Measurements from ENCODE around the gene TMPRSS7. TPM values are rescaled to one million over a fixed set of nuclear protein-coding genes. Genes with fewer than 3 reads are reported as not detected.

The TMPRSS7 gene
- total RNA-seq, 4 donors from 2014 or later: not detected

GRCh38 chr3:112086875-112087524 is 52.5 kb downstream of the TMPRSS7 start:
- H3K27me3 ChIP-seq: no peaks in the 10 kb centered on the region
- 19 to 23% methylated on average over 13 of the region's 14 CpGs for WGBS, 2 donors
- H3K4me1 ChIP-seq: peaks cover 5 to 56% (median 13%) of the 10 kb centered on the region in 3 donors
- H3K9me3 ChIP-seq: no peaks in the 10 kb centered on the region
- TF ChIP-seq, protein P1, sequence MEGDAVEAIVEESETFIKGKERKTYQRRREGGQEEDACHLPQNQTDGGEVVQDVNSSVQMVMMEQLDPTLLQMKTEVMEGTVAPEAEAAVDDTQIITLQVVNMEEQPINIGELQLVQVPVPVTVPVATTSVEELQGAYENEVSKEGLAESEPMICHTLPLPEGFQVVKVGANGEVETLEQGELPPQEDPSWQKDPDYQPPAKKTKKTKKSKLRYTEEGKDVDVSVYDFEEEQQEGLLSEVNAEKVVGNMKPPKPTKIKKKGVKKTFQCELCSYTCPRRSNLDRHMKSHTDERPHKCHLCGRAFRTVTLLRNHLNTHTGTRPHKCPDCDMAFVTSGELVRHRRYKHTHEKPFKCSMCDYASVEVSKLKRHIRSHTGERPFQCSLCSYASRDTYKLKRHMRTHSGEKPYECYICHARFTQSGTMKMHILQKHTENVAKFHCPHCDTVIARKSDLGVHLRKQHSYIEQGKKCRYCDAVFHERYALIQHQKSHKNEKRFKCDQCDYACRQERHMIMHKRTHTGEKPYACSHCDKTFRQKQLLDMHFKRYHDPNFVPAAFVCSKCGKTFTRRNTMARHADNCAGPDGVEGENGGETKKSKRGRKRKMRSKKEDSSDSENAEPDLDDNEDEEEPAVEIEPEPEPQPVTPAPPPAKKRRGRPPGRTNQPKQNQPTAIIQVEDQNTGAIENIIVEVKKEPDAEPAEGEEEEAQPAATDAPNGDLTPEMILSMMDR (IDR thresholded peaks at IDR 0.05): no peak
- no peak for TF ChIP-seq POLR2A (IDR thresholded peaks at IDR 0.05)
- H3K36me3 ChIP-seq: no peaks in the 10 kb centered on the region
- intact Hi-C loops (cut with DNase I): no loop called here
- no peak for DNase-seq
- H3K27ac ChIP-seq: peak overlapping the region; percentile 70 to 85 (median 83)
- H3K4me3 ChIP-seq: peak overlapping the region; percentile 50 to 73 (median 56)

DNA sequence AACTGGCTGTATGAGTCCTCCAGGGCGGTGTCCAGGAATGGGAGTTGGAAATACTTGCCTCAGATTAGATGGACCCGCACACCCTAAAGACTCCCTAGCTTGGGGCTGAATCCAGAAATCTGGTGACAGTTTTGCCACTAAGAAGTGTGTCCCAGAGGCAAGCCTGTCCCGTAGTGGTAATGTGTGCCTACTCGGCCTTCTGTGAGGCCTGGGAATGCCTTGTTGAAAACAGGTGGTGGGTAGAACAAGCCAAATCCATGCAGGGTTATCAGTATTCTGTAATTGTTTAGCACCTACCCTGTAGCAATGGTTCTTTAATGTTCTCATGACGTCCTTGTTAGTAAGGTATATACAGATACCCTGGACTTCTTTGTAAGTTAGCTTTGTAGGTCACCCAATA is 53.2 kb downstream of the TMPRSS7 start:
- DNase-seq: no peak
- WGBS, 2 donors: 56 to 62% methylated on average over 4 to 5 of the region's 5 CpGs
- TF ChIP-seq, protein P1 (IDR thresholded peaks at IDR 0.05): no peak
- no peak for TF ChIP-seq POLR2A (IDR thresholded peaks at IDR 0.05)
- Histone ChIP-seq H3K36me3 (no peaks in the 10 kb centered on the region), H3K4me1 (peaks cover 5 to 61% (median 13%) of the 10 kb centered on the region in 3 donors), H3K27ac (peak overlapping the region in 2 of 4 donors; percentile 82 to 84), H3K9me3 (no peaks in the 10 kb centered on the region), H3K27me3 (no peaks in the 10 kb centered on the region), H3K4me3 (no peak overlapping the region)
- intact Hi-C loops (cut with DNase I): no loop called here

- 72 to 86% methylated on average over 3 to 4 of the region's 4 CpGs for WGBS, 2 donors
- Histone ChIP-seq H3K36me3 (no peaks in the 10 kb centered on the region), H3K27ac (no peak overlapping the region), H3K4me1 (peaks cover 5 to 62% (median 13%) of the 10 kb centered on the region in 3 donors), H3K4me3 (no peak overlapping the region), H3K9me3 (no peaks in the 10 kb centered on the region), H3K27me3 (no peaks in the 10 kb centered on the region)
- intact Hi-C loops (cut with DNase I): no loop called here
- no peak for TF ChIP-seq POLR2A (IDR thresholded peaks at IDR 0.05)
- TF ChIP-seq, protein P1 (IDR thresholded peaks at IDR 0.05): no peak
- no peak for DNase-seq
Observed at GRCh38 chr3:112088944-112089343, 54.4 kb downstream of the TMPRSS7 start.

DNA sequence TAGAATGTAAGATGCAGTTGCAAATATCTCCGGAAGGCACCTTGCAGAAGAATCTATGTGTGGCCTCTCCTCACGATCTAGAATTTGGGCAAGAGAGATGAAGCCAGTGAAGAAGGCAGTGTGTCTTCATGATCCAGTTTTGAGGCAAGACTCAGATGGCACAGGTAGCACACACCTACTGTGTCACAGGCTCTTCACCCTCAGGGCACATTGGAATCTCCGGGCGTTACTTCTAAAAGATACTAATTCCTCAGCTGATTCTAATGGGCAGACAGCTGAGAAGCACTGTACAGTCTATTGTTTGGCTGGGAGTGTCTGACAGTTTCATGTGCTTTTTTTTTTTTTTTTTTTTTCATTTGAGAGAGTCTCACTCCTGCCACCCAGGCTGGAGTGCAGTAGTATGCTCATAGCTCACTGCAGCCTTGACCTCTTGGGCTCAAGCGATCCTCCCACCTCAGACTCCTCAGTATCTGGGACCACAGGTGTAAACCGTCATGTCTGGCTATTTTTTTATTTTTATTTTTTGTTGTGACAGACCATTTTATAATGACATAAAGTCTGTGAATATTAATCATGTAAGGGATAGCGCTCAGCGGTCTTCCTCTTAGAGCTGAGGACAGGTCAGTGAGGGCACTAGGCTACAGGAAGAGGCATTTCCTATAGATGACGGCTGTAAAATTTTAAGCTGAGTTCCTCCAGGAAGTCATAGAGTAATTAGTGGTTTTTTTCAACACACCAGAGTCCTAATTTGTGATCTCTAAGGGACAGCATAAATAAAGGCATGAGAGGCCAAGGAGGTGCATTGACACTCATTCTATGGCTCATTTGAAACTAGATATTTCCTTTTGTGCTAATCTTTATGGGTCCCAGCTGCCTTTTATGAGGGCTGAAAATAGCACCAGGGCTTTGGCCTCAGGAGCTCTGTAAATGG is 55.7 kb downstream of the TMPRSS7 start:
- DNase-seq: no peak
- intact Hi-C loops (cut with DNase I): no loop called here
- Histone ChIP-seq H3K27ac (no peak overlapping the region), H3K4me3 (no peak overlapping the region), H3K9me3 (no peaks in the 10 kb centered on the region), H3K36me3 (peaks cover 0 to 4% (median 0%) of the 10 kb centered on the region in 3 donors), H3K27me3 (no peaks in the 10 kb centered on the region), H3K4me1 (peaks cover 5 to 58% (median 13%) of the 10 kb centered on the region in 3 donors)
- no peak for TF ChIP-seq POLR2A (IDR thresholded peaks at IDR 0.05)
- TF ChIP-seq, protein P1 (IDR thresholded peaks at IDR 0.05): no peak
- 73 to 81% methylated on average over 9 of the region's 9 CpGs for WGBS, 2 donors
